ENCODE results near the gene RAB30.

GRCh38 chr11:82960779-82961143 is 110.9 kb downstream of the RAB30 start:
- TF ChIP-seq POLR2A (IDR thresholded peaks at IDR 0.05) (no peak), POLR2AphosphoS5 (IDR thresholded peaks at IDR 0.05) (no peak), CTCF (IDR thresholded peaks at IDR 0.05) (no peak)

Data from gastroesophageal sphincter (tissue), 3 donors.